OCI-LY3 (cell line): ENCODE results near the gene KCNJ4.

Source experiments
- EZH2phosphoT487 ChIP-seq: fragments of 200-600 bp; shearing (Covaris generic); IDR thresholded peaks from 2 replicates; pipeline ENCODE4 v1.6.1; 2018; ENCODE audit warnings: antibody characterized with exemption, mixed run types, low read depth
- TF ChIP-seq, protein P1 (sequence below): fragments of 200-600, 300-600 bp; sonication (generic); IDR thresholded peaks from 2 replicates; pipeline ENCODE4 v1.5.1; 2014; ENCODE audit warnings: antibody characterized with exemption, low read length, low read depth

DNA sequence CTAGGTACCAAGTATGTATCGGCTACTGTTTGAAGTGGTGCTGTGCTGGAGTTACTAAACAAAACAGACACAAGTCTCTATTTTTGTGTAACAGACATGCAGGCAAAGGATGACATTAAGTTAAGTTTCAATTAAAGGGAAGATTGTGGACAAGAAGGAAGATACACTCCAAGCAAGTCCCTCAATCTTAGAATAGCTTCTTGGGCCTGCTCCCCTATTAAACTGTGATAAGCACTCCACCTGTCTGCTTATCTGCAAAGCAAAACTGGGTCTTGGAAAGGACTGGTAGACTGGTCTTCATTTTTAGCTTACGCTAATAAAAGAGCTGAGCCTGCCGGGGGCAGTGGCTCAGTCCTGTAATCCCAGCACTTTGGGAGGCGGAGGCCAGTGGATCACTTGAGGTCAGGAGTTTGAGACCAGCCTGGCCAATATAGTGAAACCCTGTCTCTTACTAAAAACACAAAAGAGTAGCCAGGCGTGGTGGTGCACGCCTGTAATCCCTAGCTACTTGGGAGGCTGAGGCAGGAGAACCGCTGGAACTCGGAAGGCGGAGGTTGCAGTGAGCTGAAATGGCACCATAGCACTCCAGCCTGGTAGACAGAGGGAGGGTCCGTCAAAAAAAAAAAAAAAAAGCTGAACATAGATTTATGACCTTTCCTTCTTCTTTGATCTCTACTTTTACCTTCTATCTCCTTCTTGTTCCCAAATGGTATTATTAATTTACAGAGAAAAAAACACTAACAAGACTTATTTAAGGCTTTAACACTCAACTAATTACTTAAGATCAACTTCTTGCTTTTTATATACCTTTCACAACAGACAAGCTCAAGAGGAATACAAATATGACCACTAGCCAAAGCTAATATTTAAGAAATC, 47.0 kb upstream of the KCNJ4 start:
- TF ChIP-seq, protein P1, sequence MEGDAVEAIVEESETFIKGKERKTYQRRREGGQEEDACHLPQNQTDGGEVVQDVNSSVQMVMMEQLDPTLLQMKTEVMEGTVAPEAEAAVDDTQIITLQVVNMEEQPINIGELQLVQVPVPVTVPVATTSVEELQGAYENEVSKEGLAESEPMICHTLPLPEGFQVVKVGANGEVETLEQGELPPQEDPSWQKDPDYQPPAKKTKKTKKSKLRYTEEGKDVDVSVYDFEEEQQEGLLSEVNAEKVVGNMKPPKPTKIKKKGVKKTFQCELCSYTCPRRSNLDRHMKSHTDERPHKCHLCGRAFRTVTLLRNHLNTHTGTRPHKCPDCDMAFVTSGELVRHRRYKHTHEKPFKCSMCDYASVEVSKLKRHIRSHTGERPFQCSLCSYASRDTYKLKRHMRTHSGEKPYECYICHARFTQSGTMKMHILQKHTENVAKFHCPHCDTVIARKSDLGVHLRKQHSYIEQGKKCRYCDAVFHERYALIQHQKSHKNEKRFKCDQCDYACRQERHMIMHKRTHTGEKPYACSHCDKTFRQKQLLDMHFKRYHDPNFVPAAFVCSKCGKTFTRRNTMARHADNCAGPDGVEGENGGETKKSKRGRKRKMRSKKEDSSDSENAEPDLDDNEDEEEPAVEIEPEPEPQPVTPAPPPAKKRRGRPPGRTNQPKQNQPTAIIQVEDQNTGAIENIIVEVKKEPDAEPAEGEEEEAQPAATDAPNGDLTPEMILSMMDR = no peak
- TF ChIP-seq EZH2phosphoT487 = no peak
